Cortex of kidney (tissue), 1 donor: ENCODE measurements around the gene XRN1.
"Not testable (repeated sequence)": the region's sequence is repeated elsewhere in the genome, so short reads cannot be mapped to it uniquely, and the experiment has no call there.

Source experiments
- DNase-seq: peaks from one replicate; lab custom pipeline; 2025; lab: John Stamatoyannopoulos, UW

Gene XRN1

GRCh38 chr3:142447852-142448823 lies at the start of gene XRN1:
Gene XRN1 (minus strand): TSS chr3:142448037. CDS start chr3:142447944, 93 bp downstream.
- DNase-seq, result peak; percentile 60

- no peak for DNase-seq
Measured at GRCh38 chr3:142495103-142495502, 47.3 kb upstream of the XRN1 start.

GRCh38 chr3:142492184-142492583 lies 44.3 kb upstream of the XRN1 start:
- no peak for DNase-seq

GRCh38 chr3:142489572-142490323 lies 41.9 kb upstream of the XRN1 start:
- no peak for DNase-seq

GRCh38 chr3:142484912-142485435 lies 37.1 kb upstream of the XRN1 start:
- DNase-seq, result no peak

- no peak for DNase-seq
Measured at GRCh38 chr3:142481196-142481595, 33.4 kb upstream of the XRN1 start.

- no peak for DNase-seq
Measured at GRCh38 chr3:142470826-142471225, 23.0 kb upstream of the XRN1 start.

GRCh38 chr3:142468456-142468855 lies 20.6 kb upstream of the XRN1 start:
- DNase-seq, result no peak

- no peak for DNase-seq
Measured at GRCh38 chr3:142467768-142468167, 19.9 kb upstream of the XRN1 start.

GRCh38 chr3:142460689-142461088 lies 12.9 kb upstream of the XRN1 start:
- no peak for DNase-seq

GRCh38 chr3:142459929-142460328 lies 12.1 kb upstream of the XRN1 start:
- no peak for DNase-seq

- DNase-seq, result no peak
Measured at GRCh38 chr3:142459096-142459495, 11.3 kb upstream of the XRN1 start.

GRCh38 chr3:142450881-142451280 lies 3.0 kb upstream of the XRN1 start:
- DNase-seq, result no peak

GRCh38 chr3:142450189-142450588 lies 2.4 kb upstream of the XRN1 start:
- no peak for DNase-seq

GRCh38 chr3:142447301-142447851 lies 461 bp downstream of the XRN1 start:
- no peak for DNase-seq

- DNase-seq, result no peak
Measured at GRCh38 chr3:142445816-142446254, 2.0 kb downstream of the XRN1 start.

GRCh38 chr3:142444343-142444742 lies 3.5 kb downstream of the XRN1 start:
- DNase-seq, result no peak

- DNase-seq, result not testable (repeated sequence)
Measured at GRCh38 chr3:142443060-142443459, 4.8 kb downstream of the XRN1 start.

GRCh38 chr3:142439499-142440220 lies 8.2 kb downstream of the XRN1 start:
- not testable (repeated sequence) for DNase-seq

- not testable (repeated sequence) for DNase-seq
Measured at GRCh38 chr3:142438096-142438495, 9.7 kb downstream of the XRN1 start.

GRCh38 chr3:142436951-142437585 lies 10.8 kb downstream of the XRN1 start:
- no peak for DNase-seq
